Epithelial cell of esophagus (primary cell): ENCODE results near the gene INHA.

Experiments used
- DNase-seq: peaks from one replicate; pipeline ENCODE4 v3.0.0; 2010; ENCODE audit warnings: low read depth
- H3K4me3 ChIP-seq: 2 replicates; pipeline ENCODE4 v1.5.1; 2011; ENCODE audit warnings: mild to moderate bottlenecking, low read length, control low read depth
- TF ChIP-seq, protein P1 (sequence below): IDR thresholded peaks from 2 replicates; pipeline ENCODE4 v1.5.1; 2011; ENCODE audit warnings: low read depth, mild to moderate bottlenecking, low read length, control low read depth, inconsistent platforms; ENCODE audit not compliant: insufficient read depth; ENCODE audit errors: missing control alignments

The INHA gene

DNA sequence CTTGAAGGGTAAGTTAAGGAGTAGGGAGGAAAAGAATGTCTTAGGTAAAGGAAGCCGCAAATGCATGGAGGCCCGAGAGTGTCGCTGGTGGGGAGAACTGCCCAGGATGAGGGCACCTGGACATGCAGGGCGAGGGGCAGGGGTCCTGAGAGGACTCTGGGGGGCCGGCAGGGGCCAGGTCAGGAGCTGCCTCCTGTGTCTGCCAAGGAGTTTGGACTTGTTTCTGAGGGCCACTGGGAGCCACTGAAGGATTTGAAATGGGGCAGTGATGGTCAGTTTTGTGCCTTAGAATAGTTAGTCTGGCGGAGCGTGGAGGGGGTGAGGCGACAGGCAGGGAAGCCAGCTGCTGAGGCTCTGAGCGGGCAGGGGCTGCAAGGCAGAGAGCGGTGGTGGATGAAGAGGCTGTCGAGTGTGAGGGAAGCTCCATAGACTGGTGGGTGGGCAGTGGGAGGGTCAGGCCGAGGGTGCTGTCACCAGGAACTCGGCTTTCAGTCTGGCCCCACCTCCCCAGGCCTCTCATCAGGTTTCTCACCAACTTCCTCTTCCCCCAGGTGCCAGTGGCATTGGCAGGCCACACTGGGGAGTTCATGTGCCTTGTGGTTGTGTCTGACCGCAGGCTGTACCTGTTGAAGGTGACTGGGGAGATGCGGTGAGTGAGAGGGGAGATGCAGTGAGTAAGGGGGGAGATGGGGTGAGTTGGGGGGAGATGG, 40.6 kb downstream of the INHA start:
- no peak overlapping the region for H3K4me3 ChIP-seq
- DNase-seq = no peak
- TF ChIP-seq, protein P1, sequence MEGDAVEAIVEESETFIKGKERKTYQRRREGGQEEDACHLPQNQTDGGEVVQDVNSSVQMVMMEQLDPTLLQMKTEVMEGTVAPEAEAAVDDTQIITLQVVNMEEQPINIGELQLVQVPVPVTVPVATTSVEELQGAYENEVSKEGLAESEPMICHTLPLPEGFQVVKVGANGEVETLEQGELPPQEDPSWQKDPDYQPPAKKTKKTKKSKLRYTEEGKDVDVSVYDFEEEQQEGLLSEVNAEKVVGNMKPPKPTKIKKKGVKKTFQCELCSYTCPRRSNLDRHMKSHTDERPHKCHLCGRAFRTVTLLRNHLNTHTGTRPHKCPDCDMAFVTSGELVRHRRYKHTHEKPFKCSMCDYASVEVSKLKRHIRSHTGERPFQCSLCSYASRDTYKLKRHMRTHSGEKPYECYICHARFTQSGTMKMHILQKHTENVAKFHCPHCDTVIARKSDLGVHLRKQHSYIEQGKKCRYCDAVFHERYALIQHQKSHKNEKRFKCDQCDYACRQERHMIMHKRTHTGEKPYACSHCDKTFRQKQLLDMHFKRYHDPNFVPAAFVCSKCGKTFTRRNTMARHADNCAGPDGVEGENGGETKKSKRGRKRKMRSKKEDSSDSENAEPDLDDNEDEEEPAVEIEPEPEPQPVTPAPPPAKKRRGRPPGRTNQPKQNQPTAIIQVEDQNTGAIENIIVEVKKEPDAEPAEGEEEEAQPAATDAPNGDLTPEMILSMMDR = no peak

- no peak overlapping the region for H3K4me3 ChIP-seq
- TF ChIP-seq, protein P1 = no peak
- no peak for DNase-seq
Measured at GRCh38 chr2:219613461-219614070, 41.5 kb downstream of the INHA start.

DNA sequence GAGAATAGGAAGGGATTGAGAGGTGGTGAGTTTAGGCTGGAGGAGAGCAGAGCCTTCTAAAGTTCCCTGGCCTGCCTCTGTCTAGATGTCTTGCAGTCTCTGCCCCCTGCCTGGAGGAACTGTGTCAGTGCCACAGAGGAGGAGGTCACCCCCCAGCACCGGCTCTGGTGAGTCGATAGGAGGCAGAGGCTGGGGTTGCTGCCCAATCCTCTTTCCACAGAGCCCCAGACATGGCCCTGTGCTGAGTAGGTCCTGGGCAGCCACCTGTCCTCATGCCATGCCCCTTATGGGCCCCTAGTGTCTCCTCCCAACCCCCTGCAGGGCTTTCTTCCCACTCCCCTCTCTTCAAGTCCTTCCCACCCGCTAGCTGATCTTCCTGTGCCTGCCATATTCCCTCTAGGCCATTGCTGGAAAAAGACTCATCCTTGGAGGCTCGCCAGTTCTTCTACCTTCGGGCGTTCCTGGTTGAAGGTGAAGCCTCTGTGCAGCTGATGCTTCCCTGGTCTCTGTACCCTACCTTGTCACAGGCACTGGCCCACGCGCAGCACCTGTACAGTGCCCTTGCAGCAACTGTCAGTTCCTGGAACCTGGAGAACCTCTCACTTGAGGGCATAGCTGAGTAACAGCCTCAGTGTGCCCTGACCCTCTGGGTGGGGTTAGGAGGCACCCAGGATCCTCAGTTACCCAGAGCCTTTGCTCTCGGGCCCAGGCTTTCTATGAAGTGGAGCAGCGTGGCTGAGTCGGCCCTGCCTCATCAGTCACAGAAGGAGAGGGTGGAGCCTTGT, 42.2 kb downstream of the INHA start:
- DNase-seq = no peak
- H3K4me3 ChIP-seq = no peak overlapping the region
- TF ChIP-seq, protein P1 = no peak

- TF ChIP-seq, protein P1 = no peak
- no peak for DNase-seq
- no peak overlapping the region for H3K4me3 ChIP-seq
Measured at GRCh38 chr2:219615036-219615435, 42.9 kb downstream of the INHA start.

GRCh38 chr2:219615894-219616293, 43.8 kb downstream of the INHA start:
- no peak overlapping the region for H3K4me3 ChIP-seq
- DNase-seq = no peak
- TF ChIP-seq, protein P1 = no peak

DNA sequence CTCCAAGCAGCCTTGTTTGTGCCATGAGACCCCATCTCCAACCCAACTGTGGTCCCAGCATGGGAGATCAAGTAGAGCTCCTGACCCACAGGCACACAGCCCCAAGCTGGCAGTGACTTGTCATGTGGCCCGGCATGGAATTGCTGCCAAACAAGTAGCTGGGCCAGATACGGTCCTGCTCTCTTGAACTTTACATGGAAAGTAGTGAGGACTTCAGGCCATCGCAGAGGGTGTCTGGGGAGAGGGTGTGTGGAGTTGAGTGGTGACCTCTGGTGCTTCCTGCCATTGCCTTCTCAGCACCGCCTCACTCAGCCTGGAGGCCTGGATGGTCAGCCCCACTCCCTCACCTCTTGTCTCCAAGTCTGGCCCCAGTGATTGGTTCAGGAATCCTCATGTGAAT, 44.4 kb downstream of the INHA start:
- TF ChIP-seq, protein P1 = no peak
- no peak for DNase-seq
- H3K4me3 ChIP-seq = no peak overlapping the region
